ENCODE data around the gene MAPK4. TPM values are rescaled to one million over a fixed set of nuclear protein-coding genes. Genes with fewer than 3 reads are reported as not detected.

Gene MAPK4
- total and polyA plus RNA-seq, 10 of the 15 experiments (the other 5 are each of a cell fraction or from before 2014, with no cell fraction given), result 0.03 to 0.11 (median 0.06) TPM; not detected in 4

DNA sequence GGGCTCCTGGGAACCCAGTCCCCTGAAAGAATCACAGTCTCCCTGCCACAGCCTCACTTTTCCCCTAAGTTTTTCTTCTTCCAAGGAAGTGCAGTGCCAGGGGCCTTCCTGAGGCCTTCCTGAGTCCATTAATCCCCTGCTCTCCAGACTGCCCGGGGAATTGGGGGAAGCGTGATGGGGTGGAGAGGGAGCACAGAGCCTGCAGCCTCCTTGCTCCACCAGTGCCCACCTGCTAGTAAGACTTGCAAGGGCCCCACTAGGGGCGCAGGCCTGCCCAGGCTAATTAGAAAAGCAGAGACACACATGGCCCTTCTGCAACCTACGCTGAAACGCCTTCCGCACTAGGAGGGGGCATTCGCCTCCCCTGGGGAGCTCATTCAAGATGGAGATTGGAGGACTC lies 149.3 kb downstream of the MAPK4 start:
- Histone ChIP-seq H3K9me3 (replicated peaks; ENCODE audit: control insufficient read depth, insufficient read depth, low read length) (no peaks in the 10 kb centered on the region), H4K20me1 (ENCODE audit: control insufficient read depth, insufficient read depth) (no peaks in the 10 kb centered on the region), H3K4me3 (no peak overlapping the region), H3K4me1 (ENCODE audit: control insufficient read depth, insufficient read depth, low read length) (no peaks in the 10 kb centered on the region), H3K27me3 (replicated peaks in 1 of 2; ENCODE audit: control insufficient read depth in 2 of 2, insufficient read depth in 2 of 2, low read length in 1 of 2) (no peaks in the 10 kb centered on the region), H3K9ac (ENCODE audit: control insufficient read depth, insufficient read depth, low read length) (no peak overlapping the region), H3K4me2 (ENCODE audit: control insufficient read depth, insufficient read depth) (no peak overlapping the region), H3K36me3 (ENCODE audit: control insufficient read depth in 2 of 2, insufficient read depth in 2 of 2, low read length in 1 of 2) (no peaks in the 10 kb centered on the region), H3K79me2 (ENCODE audit: control insufficient read depth, insufficient read depth, low read length) (no peaks in the 10 kb centered on the region), H3K27ac (ENCODE audit: control insufficient read depth, insufficient read depth) (no peak overlapping the region), H2AFZ (ENCODE audit: control insufficient read depth, low read depth, low read length) (no peak overlapping the region)
- 51% methylated on average over 7 of the region's 7 CpGs for WGBS (ENCODE audit: insufficient coverage, insufficient replicate concordance, low lambda C conversion rate, missing lambda C conversion rate)
- no peak for FAIRE-seq
- SMC1A ChIA-PET (ENCODE audit: uncharacterized antibody, unreplicated experiment), result no interaction called here
- RAD21 ChIA-PET (ENCODE audit: unreplicated experiment), result no interaction called here
- POLR2A ChIA-PET, result interaction anchor here (0.6 kb wide), 1 partner anchor 498 kb away, joined by 4 read pairs; no protein-coding TSS in a partner anchor
- TF ChIP-seq FOXK2 (IDR thresholded peaks at IDR 0.05), result no peak
- TF ChIP-seq, protein P1, sequence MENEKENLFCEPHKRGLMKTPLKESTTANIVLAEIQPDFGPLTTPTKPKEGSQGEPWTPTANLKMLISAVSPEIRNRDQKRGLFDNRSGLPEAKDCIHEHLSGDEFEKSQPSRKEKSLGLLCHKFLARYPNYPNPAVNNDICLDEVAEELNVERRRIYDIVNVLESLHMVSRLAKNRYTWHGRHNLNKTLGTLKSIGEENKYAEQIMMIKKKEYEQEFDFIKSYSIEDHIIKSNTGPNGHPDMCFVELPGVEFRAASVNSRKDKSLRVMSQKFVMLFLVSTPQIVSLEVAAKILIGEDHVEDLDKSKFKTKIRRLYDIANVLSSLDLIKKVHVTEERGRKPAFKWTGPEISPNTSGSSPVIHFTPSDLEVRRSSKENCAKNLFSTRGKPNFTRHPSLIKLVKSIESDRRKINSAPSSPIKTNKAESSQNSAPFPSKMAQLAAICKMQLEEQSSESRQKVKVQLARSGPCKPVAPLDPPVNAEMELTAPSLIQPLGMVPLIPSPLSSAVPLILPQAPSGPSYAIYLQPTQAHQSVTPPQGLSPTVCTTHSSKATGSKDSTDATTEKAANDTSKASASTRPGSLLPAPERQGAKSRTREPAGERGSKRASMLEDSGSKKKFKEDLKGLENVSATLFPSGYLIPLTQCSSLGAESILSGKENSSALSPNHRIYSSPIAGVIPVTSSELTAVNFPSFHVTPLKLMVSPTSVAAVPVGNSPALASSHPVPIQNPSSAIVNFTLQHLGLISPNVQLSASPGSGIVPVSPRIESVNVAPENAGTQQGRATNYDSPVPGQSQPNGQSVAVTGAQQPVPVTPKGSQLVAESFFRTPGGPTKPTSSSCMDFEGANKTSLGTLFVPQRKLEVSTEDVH (IDR thresholded peaks at IDR 0.05; ENCODE audit: low read depth, partially characterized antibody), result no peak
- TF ChIP-seq EZH2 (IDR thresholded peaks at IDR 0.05; ENCODE audit: borderline replicate concordance, control insufficient read depth, low read depth, low read length), result no peak
- TF ChIP-seq, protein P2, sequence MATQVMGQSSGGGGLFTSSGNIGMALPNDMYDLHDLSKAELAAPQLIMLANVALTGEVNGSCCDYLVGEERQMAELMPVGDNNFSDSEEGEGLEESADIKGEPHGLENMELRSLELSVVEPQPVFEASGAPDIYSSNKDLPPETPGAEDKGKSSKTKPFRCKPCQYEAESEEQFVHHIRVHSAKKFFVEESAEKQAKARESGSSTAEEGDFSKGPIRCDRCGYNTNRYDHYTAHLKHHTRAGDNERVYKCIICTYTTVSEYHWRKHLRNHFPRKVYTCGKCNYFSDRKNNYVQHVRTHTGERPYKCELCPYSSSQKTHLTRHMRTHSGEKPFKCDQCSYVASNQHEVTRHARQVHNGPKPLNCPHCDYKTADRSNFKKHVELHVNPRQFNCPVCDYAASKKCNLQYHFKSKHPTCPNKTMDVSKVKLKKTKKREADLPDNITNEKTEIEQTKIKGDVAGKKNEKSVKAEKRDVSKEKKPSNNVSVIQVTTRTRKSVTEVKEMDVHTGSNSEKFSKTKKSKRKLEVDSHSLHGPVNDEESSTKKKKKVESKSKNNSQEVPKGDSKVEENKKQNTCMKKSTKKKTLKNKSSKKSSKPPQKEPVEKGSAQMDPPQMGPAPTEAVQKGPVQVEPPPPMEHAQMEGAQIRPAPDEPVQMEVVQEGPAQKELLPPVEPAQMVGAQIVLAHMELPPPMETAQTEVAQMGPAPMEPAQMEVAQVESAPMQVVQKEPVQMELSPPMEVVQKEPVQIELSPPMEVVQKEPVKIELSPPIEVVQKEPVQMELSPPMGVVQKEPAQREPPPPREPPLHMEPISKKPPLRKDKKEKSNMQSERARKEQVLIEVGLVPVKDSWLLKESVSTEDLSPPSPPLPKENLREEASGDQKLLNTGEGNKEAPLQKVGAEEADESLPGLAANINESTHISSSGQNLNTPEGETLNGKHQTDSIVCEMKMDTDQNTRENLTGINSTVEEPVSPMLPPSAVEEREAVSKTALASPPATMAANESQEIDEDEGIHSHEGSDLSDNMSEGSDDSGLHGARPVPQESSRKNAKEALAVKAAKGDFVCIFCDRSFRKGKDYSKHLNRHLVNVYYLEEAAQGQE (IDR thresholded peaks at IDR 0.05; ENCODE audit: low read depth, low read length), result no peak
- no peak for TF ChIP-seq CREM (IDR thresholded peaks at IDR 0.05; ENCODE audit: low read depth)
- no peak for TF ChIP-seq SMAD5 (IDR thresholded peaks at IDR 0.05; ENCODE audit: low read depth)
- DNase-seq (ENCODE audit: low read depth, low spot score), result no peak
- BruUV-seq (replicated peaks), result no TSS peak
- intact Hi-C loops (cut with micrococcal nuclease; ENCODE audit: unreplicated experiment), result no loop called here
- CTCF ChIA-PET, result no interaction called here
- ATAC-seq, result no peak
- in situ Hi-C loops (cut with MboI), result no loop called here

Measured in GM12878 (cell line).